IPS-18c (cell line): ENCODE measurements around the gene GAS2L1.

Experiments used
- H3K4me3 ChIP-seq: 2 replicates; pipeline ENCODE4 v1.7.0; 2013; ENCODE audit warnings: low read depth, mild to moderate bottlenecking, low read length, moderate library complexity; ENCODE audit not compliant: insufficient read depth
- H3K9me3 ChIP-seq: one replicate; pipeline ENCODE4 v1.6.1; 2013; ENCODE audit warnings: mild to moderate bottlenecking, low read length, moderate library complexity; ENCODE audit not compliant: control insufficient read depth, insufficient read depth

Gene GAS2L1

GRCh38 chr22:29306175-29306834, at the start of gene GAS2L1:
TSS of gene GAS2L1 (plus strand) at chr22:29306650. CDS start at chr22:29308106, 1,456 bp downstream.
- Histone ChIP-seq H3K9me3 (no peaks in the 10 kb centered on the region), H3K4me3 (peak within 1 kb of the TSS; percentile 77)

GRCh38 chr22:29257751-29258181, 48.7 kb upstream of the GAS2L1 start:
- no peaks in the 10 kb centered on the region for H3K9me3 ChIP-seq
- H3K4me3 ChIP-seq = no peak overlapping the region

- H3K4me3 ChIP-seq = no peak overlapping the region
- H3K9me3 ChIP-seq = no peaks in the 10 kb centered on the region
These were observed 47.8 kb upstream of the GAS2L1 start for GRCh38 chr22:29258407-29259252.

- Histone ChIP-seq H3K9me3 (no peaks in the 10 kb centered on the region), H3K4me3 (no peak overlapping the region)
These were observed 47.1 kb upstream of the GAS2L1 start for GRCh38 chr22:29259253-29259899.

GRCh38 chr22:29260031-29260560, 46.4 kb upstream of the GAS2L1 start:
- Histone ChIP-seq H3K9me3 (no peaks in the 10 kb centered on the region), H3K4me3 (no peak overlapping the region)

- Histone ChIP-seq H3K4me3 (no peak overlapping the region), H3K9me3 (no peaks in the 10 kb centered on the region)
These were observed 45.7 kb upstream of the GAS2L1 start for GRCh38 chr22:29260601-29261315.

- H3K4me3 ChIP-seq = no peak overlapping the region
- no peaks in the 10 kb centered on the region for H3K9me3 ChIP-seq
These were observed 42.6 kb upstream of the GAS2L1 start for GRCh38 chr22:29263791-29264276.

GRCh38 chr22:29265305-29265704, 41.1 kb upstream of the GAS2L1 start:
- no peaks in the 10 kb centered on the region for H3K9me3 ChIP-seq

GRCh38 chr22:29265929-29266328, 40.5 kb upstream of the GAS2L1 start:
- H3K4me3 ChIP-seq = no peak overlapping the region
- no peaks in the 10 kb centered on the region for H3K9me3 ChIP-seq

More at GRCh38 chr22:29265305-29265704, 41.1 kb upstream of the GAS2L1 start:
- no peak overlapping the region for H3K4me3 ChIP-seq

GRCh38 chr22:29266564-29267461, 39.6 kb upstream of the GAS2L1 start:
- peak overlapping the region; percentile 99 for H3K4me3 ChIP-seq
- no peaks in the 10 kb centered on the region for H3K9me3 ChIP-seq

GRCh38 chr22:29267462-29267857, 39.0 kb upstream of the GAS2L1 start:
- H3K9me3 ChIP-seq = no peaks in the 10 kb centered on the region

GRCh38 chr22:29267858-29268510, 38.5 kb upstream of the GAS2L1 start, which contains the start of the genes EWSR1 and RHBDD3:
TSS of gene EWSR1 (plus strand) at chr22:29268268. CDS start at chr22:29268337, 69 bp downstream.
TSS of gene RHBDD3 (minus strand) at chr22:29267981. CDS start at chr22:29265626, 2,355 bp downstream.
- Histone ChIP-seq H3K4me3 (peak within 1 kb of the TSS; percentile 99), H3K9me3 (no peaks in the 10 kb centered on the region)

More at GRCh38 chr22:29267462-29267857, 39.0 kb upstream of the GAS2L1 start:
- peak overlapping the region; percentile 99 for H3K4me3 ChIP-seq

GRCh38 chr22:29268511-29269229, 37.8 kb upstream of the GAS2L1 start:
- Histone ChIP-seq H3K4me3 (peak overlapping the region; percentile 99), H3K9me3 (no peaks in the 10 kb centered on the region)

- Histone ChIP-seq H3K4me3 (peak overlapping the region; percentile 99), H3K9me3 (no peaks in the 10 kb centered on the region)
These were observed 37.2 kb upstream of the GAS2L1 start for GRCh38 chr22:29269230-29269604.
